HepG2 (cell line): ENCODE results near the gene SLC28A1. TPM values are rescaled to one million over a fixed set of nuclear protein-coding genes. Genes with fewer than 3 reads are reported as not detected.

Source experiments
- ADNP ChIP-seq: sonication (generic); formaldehyde crosslinking; IDR thresholded peaks from 2 replicates; pipeline ENCODE4 v1.4.0; 2020; ENCODE audit warnings: missing genetic modification reagents
- ATRX ChIP-seq: sonication (generic); formaldehyde crosslinking; IDR thresholded peaks from 2 replicates; pipeline ENCODE4 v1.4.0; 2020; ENCODE audit warnings: missing genetic modification reagents, borderline replicate concordance
- BORCS8-MEF2B ChIP-seq: sonication (generic); formaldehyde crosslinking; IDR thresholded peaks from 2 replicates; pipeline ENCODE4 v1.8.0; 2022; ENCODE audit warnings: mild to moderate bottlenecking, missing genetic modification reagents
- GFI1 ChIP-seq: sonication (generic); formaldehyde crosslinking; IDR thresholded peaks from 2 replicates; pipeline ENCODE4 v1.5.0; 2020; ENCODE audit warnings: missing genetic modification reagents, mild to moderate bottlenecking, borderline replicate concordance
- GPN1 ChIP-seq: sonication (generic); formaldehyde crosslinking; IDR thresholded peaks from 2 replicates; pipeline ENCODE4 v1.5.1; 2020; ENCODE audit warnings: missing genetic modification reagents, borderline replicate concordance
- HMG20B ChIP-seq: conservative IDR thresholded peaks from 2 replicates; pipeline ENCODE4 v1.6.1; 2016; ENCODE audit warnings: missing genetic modification reagents, missing compliant biosample characterization
- IKZF4 ChIP-seq: sonication (generic); formaldehyde crosslinking; IDR thresholded peaks from 2 replicates; pipeline ENCODE4 v1.5.1; 2020; ENCODE audit warnings: borderline replicate concordance, mild to moderate bottlenecking, low read depth, missing genetic modification reagents; ENCODE audit errors: not compliant biosample characterization
- IRX3 ChIP-seq: sonication (generic); formaldehyde crosslinking; IDR thresholded peaks from 2 replicates; pipeline ENCODE4 v1.8.1; 2023; ENCODE audit warnings: mild to moderate bottlenecking, low read depth, missing genetic modification reagents, borderline replicate concordance
- KLF6 ChIP-seq: IDR thresholded peaks from 2 replicates; pipeline ENCODE4 v1.8.0; 2016; ENCODE audit warnings: missing biosample characterization, missing genetic modification reagents
- NFE2L1 ChIP-seq: sonication (generic); formaldehyde crosslinking; IDR thresholded peaks from 2 replicates; pipeline ENCODE4 v1.4.0; 2020; ENCODE audit warnings: missing genetic modification reagents, mild to moderate bottlenecking, borderline replicate concordance
- NR2F1 ChIP-seq, 2 experiments: fragments of 450-650 bp in 1 of 2; formaldehyde crosslinking in 1 of 2; IDR thresholded peaks; 2 replicates each; pipeline versions ENCODE4 v1.5.0 to v1.6.1; 2016 to 2020; ENCODE audit warnings: mild to moderate bottlenecking in 1 of 2, missing compliant biosample characterization in 1 of 2, missing genetic modification reagents in 1 of 2, moderate library complexity in 1 of 2
- PAX8 ChIP-seq: sonication (generic); formaldehyde crosslinking; IDR thresholded peaks from 2 replicates; pipeline ENCODE4 v1.8.0; 2022; ENCODE audit warnings: mild to moderate bottlenecking, missing genetic modification reagents, borderline replicate concordance
- PITX1 ChIP-seq: sonication (generic); formaldehyde crosslinking; IDR thresholded peaks from 2 replicates; pipeline ENCODE4 v1.5.1; 2020; ENCODE audit warnings: mild to moderate bottlenecking, missing genetic modification reagents
- TOPORS ChIP-seq: sonication (generic); formaldehyde crosslinking; IDR thresholded peaks from 2 replicates; pipeline ENCODE4 v1.8.0; 2023; ENCODE audit warnings: mild to moderate bottlenecking, missing genetic modification reagents
- UBTF ChIP-seq: sonication (generic); formaldehyde crosslinking; IDR thresholded peaks from 2 replicates; pipeline ENCODE4 v1.4.0; 2020; ENCODE audit warnings: mild to moderate bottlenecking, missing genetic modification reagents
- YEATS4 ChIP-seq: sonication (generic); formaldehyde crosslinking; IDR thresholded peaks from 2 replicates; pipeline ENCODE4 v1.4.0; 2020; ENCODE audit warnings: missing genetic modification reagents, borderline replicate concordance
- ZBTB33 ChIP-seq: sonication (generic); formaldehyde crosslinking; IDR thresholded peaks from 2 replicates; pipeline ENCODE4 v1.4.0; 2020; ENCODE audit warnings: missing genetic modification reagents
- ZNF12 ChIP-seq: sonication (generic); formaldehyde crosslinking; IDR thresholded peaks from 2 replicates; pipeline ENCODE4 v1.5.0; 2020; ENCODE audit warnings: missing genetic modification reagents
- ZNF337 ChIP-seq: sonication (generic); formaldehyde crosslinking; IDR thresholded peaks from 2 replicates; pipeline ENCODE4 v1.5.1; 2020; ENCODE audit warnings: missing genetic modification reagents, low read depth, mild to moderate bottlenecking, borderline replicate concordance
- ZNF33B ChIP-seq: sonication (generic); formaldehyde crosslinking; IDR thresholded peaks from 2 replicates; pipeline ENCODE4 v1.5.1; 2020; ENCODE audit warnings: mild to moderate bottlenecking, missing genetic modification reagents
- ZNF513 ChIP-seq: sonication (generic); formaldehyde crosslinking; conservative IDR thresholded peaks from 2 replicates; pipeline ENCODE4 v1.5.0; 2020; ENCODE audit warnings: missing genetic modification reagents
- ZNF747 ChIP-seq: sonication (generic); formaldehyde crosslinking; IDR thresholded peaks from 2 replicates; pipeline ENCODE4 v1.8.1; 2023; ENCODE audit warnings: missing genetic modification reagents, mild to moderate bottlenecking, borderline replicate concordance
- ZNF772 ChIP-seq: sonication (generic); formaldehyde crosslinking; IDR thresholded peaks from 2 replicates; pipeline ENCODE4 v1.5.0; 2020; ENCODE audit warnings: mild to moderate bottlenecking, missing genetic modification reagents
- polyA plus RNA-seq, 8 experiments: library from polyadenylated mRNA; depleted of rRNA in 3 of 8; stranded (reverse) in 7 of 8; unstranded in 1 of 8; fragments of >200 nt; fragmentation: Illumina TruSeq in 4 of 8; extraction: Trizol in 4 of 8; gene quantifications; 2 replicates each; pipeline versions ENCODE4 v1.2.1 to v1.2.3, GENCODE V29; 2011 to 2016; ENCODE audit warnings: low read depth in 4 of 8, missing spikeins in 1 of 8, mixed read lengths in 1 of 8; ENCODE audit not compliant: insufficient read depth in 1 of 8
- total RNA-seq, 5 experiments: library from RNA; depleted of rRNA; stranded (reverse); fragments of >200 nt; fragmentation: Illumina TruSeq; extraction: Trizol; gene quantifications; 2 replicates each; pipeline ENCODE4 v1.2.3, GENCODE V29; 2016; ENCODE audit warnings: low read depth in 1 of 5

The SLC28A1 gene
- total and polyA plus RNA-seq, 2 of the 13 experiments (the other 11 are each of a cell fraction or from before 2014, with no cell fraction given), result 0.31 to 5.8 TPM

- TF ChIP-seq ADNP, result no peak
- no peak for TF ChIP-seq ZNF513 (CRISPR knock-in tag)
- no peak for TF ChIP-seq PAX8 (CRISPR knock-in tag)
- no peak for TF ChIP-seq ATRX (CRISPR knock-in tag)
- no peak for TF ChIP-seq PITX1 (CRISPR knock-in tag)
- no peak for TF ChIP-seq IRX3 (CRISPR knock-in tag)
- no peak for TF ChIP-seq ZNF747 (CRISPR knock-in tag)
- no peak for TF ChIP-seq TOPORS (CRISPR knock-in tag)
- no peak for TF ChIP-seq GPN1 (CRISPR knock-in tag)
- no peak for TF ChIP-seq ZNF772 (CRISPR knock-in tag)
- TF ChIP-seq NR2F1 (CRISPR knock-in tag; IDR thresholded peaks at IDR 0.05), result no peak
- peak; percentile 89 for TF ChIP-seq ZBTB33 (CRISPR knock-in tag)
- no peak for TF ChIP-seq YEATS4 (CRISPR knock-in tag)
- no peak for TF ChIP-seq KLF6 (CRISPR knock-in tag)
- no peak for TF ChIP-seq HMG20B (CRISPR knock-in tag)
- TF ChIP-seq ZNF33B (CRISPR knock-in tag), result no peak
- no peak for TF ChIP-seq ZNF12
- TF ChIP-seq IKZF4 (CRISPR knock-in tag), result no peak
- TF ChIP-seq BORCS8-MEF2B (CRISPR knock-in tag), result no peak
- TF ChIP-seq UBTF (CRISPR knock-in tag), result no peak
- no peak for TF ChIP-seq NFE2L1 (CRISPR knock-in tag)
- no peak for TF ChIP-seq GFI1 (CRISPR knock-in tag)
- TF ChIP-seq ZNF337 (CRISPR knock-in tag), result no peak
Observed at GRCh38 chr15:84934942-84935729, 50.7 kb downstream of the SLC28A1 start (continued).
